HG02610 (cell line): ENCODE measurements around the gene METTL24.

Experiments used
- ATAC-seq: cut with Tn5 transposase; IDR thresholded peaks from one replicate; pipeline ENCODE4 v1.9.1; 2021; ENCODE audit warnings: mild to moderate bottlenecking, moderate library complexity; ENCODE audit not compliant: unreplicated experiment

Gene METTL24

GRCh38 chr6:110338820-110339470 lies 19.2 kb downstream of the METTL24 start:
- ATAC-seq, result no peak

- no peak for ATAC-seq
Observed at GRCh38 chr6:110337486-110337885, 20.7 kb downstream of the METTL24 start.

GRCh38 chr6:110334423-110335180 lies 23.5 kb downstream of the METTL24 start:
- no peak for ATAC-seq

GRCh38 chr6:110332281-110332680 lies 25.9 kb downstream of the METTL24 start:
- no peak for ATAC-seq

- no peak for ATAC-seq
Observed at GRCh38 chr6:110331816-110332215, 26.3 kb downstream of the METTL24 start.

GRCh38 chr6:110331390-110331789 lies 26.8 kb downstream of the METTL24 start:
- ATAC-seq, result no peak

- no peak for ATAC-seq
Observed at GRCh38 chr6:110329714-110330436, 28.3 kb downstream of the METTL24 start.

GRCh38 chr6:110329348-110329713 lies 28.8 kb downstream of the METTL24 start:
- ATAC-seq, result no peak

GRCh38 chr6:110328259-110328658 lies 29.9 kb downstream of the METTL24 start:
- ATAC-seq, result no peak

- ATAC-seq, result no peak
Observed at GRCh38 chr6:110327391-110327790, 30.8 kb downstream of the METTL24 start.

GRCh38 chr6:110326609-110327008 lies 31.5 kb downstream of the METTL24 start:
- no peak for ATAC-seq

- no peak for ATAC-seq
Observed at GRCh38 chr6:110326057-110326456, 32.1 kb downstream of the METTL24 start.

GRCh38 chr6:110325197-110325596 lies 33.0 kb downstream of the METTL24 start:
- no peak for ATAC-seq

- ATAC-seq, result no peak
Observed at GRCh38 chr6:110324548-110324947, 33.6 kb downstream of the METTL24 start.

GRCh38 chr6:110323258-110323657 lies 34.9 kb downstream of the METTL24 start:
- ATAC-seq, result no peak

GRCh38 chr6:110322874-110323242 lies 35.3 kb downstream of the METTL24 start:
- ATAC-seq, result no peak

- no peak for ATAC-seq
Observed at GRCh38 chr6:110322151-110322873, 35.8 kb downstream of the METTL24 start.

GRCh38 chr6:110320307-110320706 lies 37.8 kb downstream of the METTL24 start:
- ATAC-seq, result no peak

GRCh38 chr6:110319843-110320242 lies 38.3 kb downstream of the METTL24 start:
- no peak for ATAC-seq

GRCh38 chr6:110319381-110319780 lies 38.8 kb downstream of the METTL24 start:
- ATAC-seq, result no peak

- no peak for ATAC-seq
Observed at GRCh38 chr6:110318971-110319370, 39.2 kb downstream of the METTL24 start.
